ENCODE data around the gene FOXN1.
"Not testable (repeated sequence)": the region's sequence is repeated elsewhere in the genome, so short reads cannot be mapped to it uniquely, and the experiment has no call there.

The FOXN1 gene, protein sequence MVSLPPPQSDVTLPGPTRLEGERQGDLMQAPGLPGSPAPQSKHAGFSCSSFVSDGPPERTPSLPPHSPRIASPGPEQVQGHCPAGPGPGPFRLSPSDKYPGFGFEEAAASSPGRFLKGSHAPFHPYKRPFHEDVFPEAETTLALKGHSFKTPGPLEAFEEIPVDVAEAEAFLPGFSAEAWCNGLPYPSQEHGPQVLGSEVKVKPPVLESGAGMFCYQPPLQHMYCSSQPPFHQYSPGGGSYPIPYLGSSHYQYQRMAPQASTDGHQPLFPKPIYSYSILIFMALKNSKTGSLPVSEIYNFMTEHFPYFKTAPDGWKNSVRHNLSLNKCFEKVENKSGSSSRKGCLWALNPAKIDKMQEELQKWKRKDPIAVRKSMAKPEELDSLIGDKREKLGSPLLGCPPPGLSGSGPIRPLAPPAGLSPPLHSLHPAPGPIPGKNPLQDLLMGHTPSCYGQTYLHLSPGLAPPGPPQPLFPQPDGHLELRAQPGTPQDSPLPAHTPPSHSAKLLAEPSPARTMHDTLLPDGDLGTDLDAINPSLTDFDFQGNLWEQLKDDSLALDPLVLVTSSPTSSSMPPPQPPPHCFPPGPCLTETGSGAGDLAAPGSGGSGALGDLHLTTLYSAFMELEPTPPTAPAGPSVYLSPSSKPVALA

DNA sequence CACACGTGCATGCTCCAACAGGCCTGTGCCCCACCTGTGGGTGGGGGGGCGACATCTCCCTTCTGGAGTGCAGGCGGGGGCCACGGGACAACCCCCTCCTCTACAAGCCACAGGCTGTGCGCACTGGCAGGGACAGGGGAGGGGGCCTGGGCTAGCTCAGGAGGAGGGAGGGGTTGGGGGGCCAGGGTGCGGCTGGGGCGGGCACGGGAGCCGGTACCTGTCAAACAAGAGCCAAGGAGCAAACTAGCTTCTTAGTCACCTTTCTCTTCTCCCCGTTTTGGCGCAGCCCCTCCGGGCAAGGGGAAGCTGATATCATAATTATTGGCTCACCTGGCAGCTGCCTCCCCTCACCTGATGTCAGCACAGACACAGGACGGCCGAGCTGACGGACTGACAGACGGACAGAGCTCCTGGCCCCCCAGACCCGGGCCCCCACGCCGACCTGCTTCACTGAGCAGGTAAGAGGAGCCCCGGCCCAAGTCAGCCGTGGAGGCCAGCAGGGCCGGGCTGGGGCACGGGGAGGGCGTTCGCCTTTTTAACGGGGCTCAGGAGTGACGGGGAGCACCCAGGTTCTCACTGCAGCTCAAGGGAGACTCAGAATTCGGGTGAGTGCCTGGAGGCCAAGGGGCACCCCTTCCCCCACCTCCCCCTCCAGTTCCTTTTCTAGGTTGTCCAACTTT, at the start of gene FOXN1:
TSS of gene FOXN1 (plus strand) at position 363 of the 680 bp plus-strand sequence. CDS start 17,622 bp downstream, outside the sequence.
- no peak for DNase-seq (ENCODE audit: low read depth)

DNA sequence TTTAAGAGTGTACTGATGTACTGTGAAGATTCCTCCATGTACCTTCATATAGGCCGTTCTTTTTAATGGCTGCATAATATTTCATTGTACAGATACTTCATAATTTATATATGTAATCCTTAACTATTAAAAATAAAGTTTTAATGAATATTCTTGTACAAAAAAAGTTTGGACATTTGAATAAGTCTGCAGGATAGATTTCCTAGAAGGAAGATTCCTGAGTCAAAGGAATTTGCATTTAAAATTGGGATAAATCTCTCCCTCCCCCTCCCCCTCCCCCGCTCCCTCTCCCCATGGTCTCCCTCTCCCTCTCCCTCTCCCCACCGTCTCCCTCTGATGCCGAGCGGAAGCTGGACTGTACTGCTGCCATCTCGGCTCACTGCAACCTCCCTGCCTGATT, 48.3 kb upstream of the FOXN1 start:
- no peak for DNase-seq (ENCODE audit: low read depth)

DNA sequence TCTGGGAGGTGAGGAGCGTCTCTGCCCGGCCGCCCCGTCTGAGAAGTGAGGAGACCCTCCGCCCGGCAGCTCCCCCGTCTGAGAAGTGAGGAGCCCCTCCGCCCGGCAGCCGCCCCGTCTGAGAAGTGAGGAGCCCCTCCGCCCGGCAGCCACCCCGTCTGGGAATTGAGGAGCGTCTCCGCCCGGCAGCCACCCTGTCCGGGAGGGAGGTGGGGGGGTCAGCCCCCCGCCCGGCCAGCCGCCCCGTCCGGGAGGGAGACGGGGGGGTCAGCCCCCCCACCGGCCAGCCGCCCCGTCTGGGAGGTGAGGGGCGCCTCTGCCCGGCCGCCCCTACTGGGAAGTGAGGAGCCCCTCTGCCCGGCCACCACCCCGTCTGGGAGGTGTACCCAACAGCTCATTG, 47.3 kb upstream of the FOXN1 start:
- DNase-seq (ENCODE audit: low read depth) = not testable (repeated sequence)

- no peak for DNase-seq (ENCODE audit: low read depth)
Measured at GRCh38 chr17:28460901-28461300, 45.2 kb upstream of the FOXN1 start.

DNA sequence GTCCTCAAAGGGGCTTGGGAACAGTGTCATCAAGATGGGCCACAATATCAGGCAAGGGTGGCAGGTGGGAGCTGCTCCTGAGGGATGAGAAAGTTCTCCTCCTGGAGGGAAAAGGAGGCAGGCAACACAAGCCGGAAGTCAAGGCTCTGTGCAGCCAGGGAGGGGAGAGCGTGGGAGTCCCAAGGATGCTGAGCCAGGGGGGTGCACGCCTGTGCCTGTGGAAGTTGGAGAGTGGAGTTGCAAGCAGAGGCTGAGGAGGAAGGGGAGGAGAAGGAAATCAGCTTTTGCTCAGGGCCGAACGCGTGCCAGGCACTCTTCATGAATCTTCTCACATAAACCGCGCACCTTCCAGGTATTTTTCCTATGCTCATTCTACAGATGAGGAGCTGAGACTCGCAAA, 40.1 kb upstream of the FOXN1 start:
- DNase-seq (ENCODE audit: low read depth) = no peak

GRCh38 chr17:28466521-28467048, 39.6 kb upstream of the FOXN1 start:
- no peak for DNase-seq (ENCODE audit: low read depth)

- no peak for DNase-seq (ENCODE audit: low read depth)
Measured at GRCh38 chr17:28467456-28468025, 38.6 kb upstream of the FOXN1 start.

DNA sequence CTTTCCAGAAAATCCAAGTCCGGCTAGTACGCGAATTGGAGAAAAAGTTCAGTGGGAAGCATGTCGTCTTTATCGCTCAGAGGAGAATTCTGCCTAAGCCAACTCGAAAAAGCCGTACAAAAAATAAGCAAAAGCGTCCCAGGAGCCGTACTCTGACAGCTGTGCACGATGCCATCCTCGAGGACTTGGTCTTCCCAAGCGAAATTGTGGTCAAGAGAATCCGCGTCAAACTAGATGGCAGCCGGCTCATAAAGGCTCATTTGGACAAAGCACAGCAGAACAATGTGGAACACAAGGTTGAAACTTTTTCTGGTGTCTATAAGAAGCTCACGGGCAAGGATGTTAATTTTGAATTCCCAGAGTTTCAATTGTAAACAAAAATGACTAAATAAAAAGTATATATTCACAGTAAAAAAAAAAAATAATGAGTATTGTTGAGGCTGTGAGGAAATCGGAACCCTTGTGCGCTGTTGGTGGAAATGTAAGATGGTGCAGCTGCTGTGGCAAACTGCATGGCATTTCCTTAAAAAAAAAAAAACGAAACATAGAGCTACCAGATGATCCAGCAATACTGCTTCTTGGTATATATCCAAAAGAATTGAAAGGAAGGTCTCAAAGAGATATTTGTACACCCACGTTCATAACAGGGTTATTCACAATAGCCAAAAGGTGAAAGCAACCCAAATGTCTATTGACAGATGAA, 38.0 kb upstream of the FOXN1 start:
- not testable (repeated sequence) for DNase-seq (ENCODE audit: low read depth)

GRCh38 chr17:28468781-28469180, 37.4 kb upstream of the FOXN1 start:
- DNase-seq (ENCODE audit: low read depth) = no peak

- DNase-seq (ENCODE audit: low read depth) = no peak
Measured at GRCh38 chr17:28469376-28469775, 36.8 kb upstream of the FOXN1 start.

DNA sequence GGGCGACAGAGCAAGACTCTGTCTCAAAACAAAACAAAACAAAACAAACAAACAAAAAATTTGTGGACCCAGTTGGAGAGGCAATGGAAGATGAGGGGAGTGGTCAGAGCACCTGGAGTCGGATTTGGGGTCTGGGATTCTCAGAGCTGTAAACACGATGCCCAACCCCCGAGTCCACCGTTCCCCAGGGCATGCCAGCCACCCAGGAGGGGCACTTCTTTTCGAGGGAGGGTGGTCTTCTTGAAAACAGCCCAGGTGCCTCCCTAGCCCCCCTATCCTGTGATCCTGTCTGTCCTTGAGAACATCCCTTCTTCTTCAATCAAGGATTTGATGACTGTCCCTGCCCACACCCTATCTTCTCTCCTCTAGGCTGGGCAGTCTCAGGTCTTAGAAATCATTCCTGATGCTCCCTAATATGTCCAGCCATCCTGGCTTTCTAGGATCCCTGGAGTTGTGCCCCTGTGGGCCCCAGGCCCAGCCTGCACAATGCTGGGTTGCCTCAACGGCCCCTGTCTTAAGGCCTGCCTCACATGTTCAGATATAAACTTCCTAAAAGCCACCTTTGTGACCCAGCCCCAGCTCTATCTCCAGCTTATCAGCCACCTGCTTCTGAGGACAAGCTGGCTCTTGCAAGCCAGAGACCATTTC, 35.8 kb upstream of the FOXN1 start:
- DNase-seq (ENCODE audit: low read depth) = no peak

DNA sequence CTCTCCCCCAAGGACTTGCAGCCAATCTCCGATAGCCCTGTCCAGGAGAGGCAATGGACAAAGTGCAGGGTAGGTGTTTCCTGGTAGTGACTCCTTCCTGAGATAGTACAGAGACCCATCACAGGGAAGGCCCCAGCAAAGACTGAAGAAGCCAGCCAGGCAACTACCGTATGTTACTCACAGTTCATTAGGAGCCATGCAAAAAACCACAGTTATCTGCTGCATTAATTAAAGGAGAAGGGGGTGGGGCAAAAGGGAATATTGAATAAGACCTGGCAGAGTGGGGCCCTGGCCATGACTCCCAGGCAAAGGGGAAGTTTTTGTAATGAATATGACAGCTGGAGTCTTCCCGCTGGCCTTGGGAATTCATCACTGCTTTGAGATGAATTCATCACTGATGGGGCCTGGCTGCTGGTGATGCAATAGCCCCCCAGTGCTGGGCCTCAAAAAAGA, 35.2 kb upstream of the FOXN1 start:
- DNase-seq (ENCODE audit: low read depth) = no peak

GRCh38 chr17:28471531-28472342, 34.4 kb upstream of the FOXN1 start:
- DNase-seq (ENCODE audit: low read depth) = no peak

- DNase-seq (ENCODE audit: low read depth) = no peak
Measured at GRCh38 chr17:28472871-28473497, 33.2 kb upstream of the FOXN1 start.

- no peak for DNase-seq (ENCODE audit: low read depth)
Measured at GRCh38 chr17:28473542-28473941, 32.6 kb upstream of the FOXN1 start, which contains the start of gene SLC13A2. TSS of gene SLC13A2 (plus strand) at chr17:28473644. CDS start at chr17:28473713, 69 bp downstream.

DNA sequence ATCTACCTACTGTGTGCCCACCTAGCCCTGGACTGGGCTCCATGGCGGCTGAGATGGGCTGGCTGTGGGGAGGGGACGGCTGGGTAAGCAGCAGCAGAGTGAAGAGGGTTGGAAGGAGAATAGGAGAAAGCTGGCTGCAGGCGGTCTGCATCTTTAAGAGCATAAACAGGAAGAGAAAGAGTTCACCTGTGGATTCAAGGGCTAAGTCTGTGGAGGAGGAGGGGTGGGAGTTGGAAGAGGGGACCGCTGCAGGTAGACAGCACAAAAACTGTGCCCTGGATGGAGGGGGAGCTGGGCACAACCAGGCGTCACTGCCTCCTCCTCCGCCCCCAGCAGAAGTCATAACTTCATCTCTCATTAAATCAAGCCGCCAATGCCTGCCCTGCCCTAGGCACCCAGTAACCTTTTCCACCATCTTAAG, 32.0 kb upstream of the FOXN1 start:
- DNase-seq (ENCODE audit: low read depth) = no peak

DNA sequence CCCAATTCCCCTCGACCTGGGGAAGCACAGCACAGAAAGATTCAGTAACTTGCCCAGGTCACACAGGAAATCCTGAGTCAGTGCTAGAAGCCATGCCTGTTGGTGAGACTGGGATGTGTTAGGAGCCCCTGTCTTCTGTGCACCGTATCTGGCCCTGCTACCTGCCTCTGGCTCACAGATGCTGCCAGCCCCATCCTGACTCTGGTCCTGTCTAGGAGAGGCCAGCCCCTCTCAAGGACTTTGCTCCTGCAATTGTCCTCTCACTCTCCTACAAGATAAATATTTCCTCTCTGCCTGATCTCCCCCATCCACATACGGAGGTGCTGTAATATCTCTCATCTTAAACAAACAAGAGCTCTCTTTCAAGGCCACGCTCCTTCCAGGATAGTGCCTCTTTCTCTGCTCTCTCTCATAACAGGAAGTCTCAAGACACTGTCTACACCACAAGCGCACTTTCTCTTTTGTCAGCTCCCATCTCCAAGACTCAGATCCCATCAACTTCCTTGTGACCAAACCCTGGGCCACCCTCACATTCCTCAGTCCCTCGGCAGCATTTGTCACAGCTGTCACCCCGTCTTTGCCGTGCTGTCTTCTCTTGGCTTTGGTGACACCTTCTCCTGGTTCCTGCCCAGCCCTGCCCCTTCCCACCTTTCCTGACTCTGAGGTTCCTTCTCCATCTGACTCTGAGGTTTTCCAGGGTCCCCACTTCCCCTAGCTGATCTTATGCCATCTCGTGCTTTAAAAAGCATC, 30.8 kb upstream of the FOXN1 start:
- DNase-seq (ENCODE audit: low read depth) = no peak

DNA sequence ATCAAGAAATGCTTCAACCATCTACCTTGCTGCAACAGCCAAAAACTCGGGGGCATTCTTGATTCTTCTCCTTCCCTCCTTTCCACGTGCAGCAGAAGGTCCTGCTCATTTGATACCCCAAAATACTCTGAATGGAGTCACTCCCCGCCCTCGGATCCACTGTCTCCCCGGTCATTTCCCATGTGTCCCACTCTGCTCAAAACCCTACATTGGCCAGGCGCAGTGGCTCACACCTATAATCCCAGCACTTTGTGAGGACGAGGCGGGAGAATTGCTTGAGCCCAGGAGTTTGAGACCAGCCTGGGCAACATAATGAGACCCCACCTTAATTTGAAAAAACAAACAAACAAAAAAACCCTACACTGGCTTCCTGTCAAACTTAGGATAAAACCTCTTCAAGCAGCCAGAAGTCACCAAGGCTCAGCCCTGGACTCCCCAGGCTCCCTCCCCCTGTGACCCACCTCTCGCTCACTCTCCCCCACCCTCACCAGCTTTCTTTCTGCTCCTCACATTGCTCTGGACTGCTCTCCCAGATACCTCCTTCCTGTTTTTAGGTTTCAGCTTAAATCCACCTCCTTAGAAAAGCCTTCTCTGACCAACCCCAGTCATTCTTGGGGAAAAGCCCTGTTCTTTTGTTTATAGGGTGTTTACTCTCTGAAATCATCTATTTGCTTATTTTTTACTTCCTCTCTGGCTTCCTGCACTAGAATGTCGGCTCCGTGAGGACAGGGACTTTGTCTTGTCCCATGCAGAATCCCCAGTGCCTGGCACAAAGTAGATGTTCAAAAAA, 29.9 kb upstream of the FOXN1 start:
- DNase-seq (ENCODE audit: low read depth) = no peak
